ENCODE data around the gene BRSK1. TPM values are rescaled to one million over a fixed set of nuclear protein-coding genes. Genes with fewer than 3 reads are reported as not detected.

The BRSK1 gene
- total RNA-seq, 1 donor from 2014 or later, result 43.4 TPM

DNA sequence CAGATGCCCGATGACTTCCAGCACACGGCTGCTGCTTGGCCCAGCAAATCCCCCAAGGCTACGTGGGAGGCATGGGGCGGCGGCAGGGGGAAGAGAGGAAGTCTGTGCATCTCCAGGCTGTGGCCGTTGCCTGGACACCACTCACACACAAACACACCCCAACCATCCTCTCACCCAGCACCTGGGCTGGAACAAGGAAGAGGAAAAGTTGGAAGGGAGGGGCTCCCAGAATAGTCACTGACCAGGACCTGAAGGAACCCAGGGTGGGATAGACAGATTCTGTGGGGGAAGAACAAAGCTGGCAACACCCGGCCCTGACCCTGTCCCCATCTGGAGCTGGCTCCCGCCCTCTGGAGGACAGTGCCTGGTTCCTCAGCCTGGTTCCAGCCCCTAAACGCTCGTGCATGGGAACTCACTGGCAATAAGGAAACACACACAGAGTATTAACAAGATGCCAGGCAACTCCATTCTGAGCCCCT is 36.1 kb upstream of the BRSK1 start:
- Mint-ChIP-seq H3K27ac (no peak overlapping the region), H3K27me3 (ENCODE audit: low read depth) (no peaks in the 10 kb centered on the region), H3K4me1 (peaks cover 4% of the 10 kb centered on the region), H3K36me3 (peaks cover 2% of the 10 kb centered on the region), H3K9me3 (no peaks in the 10 kb centered on the region), H3K4me3 (no peak overlapping the region)
- TF ChIP-seq, protein P1, sequence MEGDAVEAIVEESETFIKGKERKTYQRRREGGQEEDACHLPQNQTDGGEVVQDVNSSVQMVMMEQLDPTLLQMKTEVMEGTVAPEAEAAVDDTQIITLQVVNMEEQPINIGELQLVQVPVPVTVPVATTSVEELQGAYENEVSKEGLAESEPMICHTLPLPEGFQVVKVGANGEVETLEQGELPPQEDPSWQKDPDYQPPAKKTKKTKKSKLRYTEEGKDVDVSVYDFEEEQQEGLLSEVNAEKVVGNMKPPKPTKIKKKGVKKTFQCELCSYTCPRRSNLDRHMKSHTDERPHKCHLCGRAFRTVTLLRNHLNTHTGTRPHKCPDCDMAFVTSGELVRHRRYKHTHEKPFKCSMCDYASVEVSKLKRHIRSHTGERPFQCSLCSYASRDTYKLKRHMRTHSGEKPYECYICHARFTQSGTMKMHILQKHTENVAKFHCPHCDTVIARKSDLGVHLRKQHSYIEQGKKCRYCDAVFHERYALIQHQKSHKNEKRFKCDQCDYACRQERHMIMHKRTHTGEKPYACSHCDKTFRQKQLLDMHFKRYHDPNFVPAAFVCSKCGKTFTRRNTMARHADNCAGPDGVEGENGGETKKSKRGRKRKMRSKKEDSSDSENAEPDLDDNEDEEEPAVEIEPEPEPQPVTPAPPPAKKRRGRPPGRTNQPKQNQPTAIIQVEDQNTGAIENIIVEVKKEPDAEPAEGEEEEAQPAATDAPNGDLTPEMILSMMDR (IDR thresholded peaks at IDR 0.05; ENCODE audit: unreplicated experiment), result no peak
- no peak for DNase-seq (ENCODE audit: low spot score in 2 of 2, unreplicated experiment in 2 of 2)

DNA sequence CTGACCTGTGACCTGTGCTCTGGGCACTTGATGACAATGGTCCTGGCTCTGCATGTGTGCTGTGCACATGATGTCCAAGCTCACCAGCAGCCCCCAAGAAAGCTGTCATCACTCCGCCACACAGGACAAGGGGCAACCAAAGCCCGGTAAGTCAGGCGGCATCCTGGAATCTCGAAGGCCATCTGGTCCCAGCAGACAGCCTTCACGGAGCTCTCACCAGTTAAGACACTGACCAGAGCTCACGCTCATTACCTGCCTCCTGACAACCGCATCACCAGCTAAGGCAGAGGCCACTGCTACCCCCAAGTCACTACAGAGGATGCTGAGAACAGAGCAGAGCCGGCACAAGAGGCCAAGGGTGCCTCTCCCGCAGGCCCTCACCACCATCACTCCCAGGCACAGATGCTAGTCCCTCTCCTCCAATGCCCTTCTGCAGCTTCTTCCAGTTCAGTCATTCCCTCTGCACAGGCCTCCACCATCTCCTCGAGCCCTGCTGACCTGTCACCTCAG is 35.6 kb upstream of the BRSK1 start:
- Mint-ChIP-seq H3K36me3 (no peaks in the 10 kb centered on the region), H3K27me3 (ENCODE audit: low read depth) (no peaks in the 10 kb centered on the region), H3K9me3 (no peaks in the 10 kb centered on the region), H3K4me1 (peaks cover 4% of the 10 kb centered on the region), H3K4me3 (no peak overlapping the region), H3K27ac (no peak overlapping the region)
- DNase-seq (ENCODE audit: low spot score in 2 of 2, unreplicated experiment in 2 of 2), result no peak
- TF ChIP-seq, protein P1 (IDR thresholded peaks at IDR 0.05; ENCODE audit: unreplicated experiment), result no peak

- Mint-ChIP-seq H3K4me1 (peaks cover 4% of the 10 kb centered on the region), H3K36me3 (no peaks in the 10 kb centered on the region), H3K9me3 (no peaks in the 10 kb centered on the region), H3K27me3 (ENCODE audit: low read depth) (no peaks in the 10 kb centered on the region), H3K4me3 (no peak overlapping the region), H3K27ac (no peak overlapping the region)
- TF ChIP-seq, protein P1 (IDR thresholded peaks at IDR 0.05; ENCODE audit: unreplicated experiment), result no peak
- no peak for DNase-seq (ENCODE audit: low spot score in 2 of 2, unreplicated experiment in 2 of 2)
Observed at GRCh38 chr19:55248704-55249103, 35.1 kb upstream of the BRSK1 start.

GRCh38 chr19:55249841-55250240 is 34.0 kb upstream of the BRSK1 start:
- TF ChIP-seq, protein P1 (IDR thresholded peaks at IDR 0.05; ENCODE audit: unreplicated experiment), result no peak
- Mint-ChIP-seq H3K27me3 (ENCODE audit: low read depth) (no peaks in the 10 kb centered on the region), H3K36me3 (no peaks in the 10 kb centered on the region), H3K9me3 (no peaks in the 10 kb centered on the region), H3K27ac (no peak overlapping the region), H3K4me3 (no peak overlapping the region), H3K4me1 (peaks cover 6% of the 10 kb centered on the region)
- no peak for DNase-seq (ENCODE audit: low spot score in 2 of 2, unreplicated experiment in 2 of 2)

- TF ChIP-seq, protein P1 (IDR thresholded peaks at IDR 0.05; ENCODE audit: unreplicated experiment), result no peak
- no peak overlapping the region for H3K27ac Mint-ChIP-seq
- no peak for DNase-seq (ENCODE audit: low spot score in 2 of 2, unreplicated experiment in 2 of 2)
- H3K4me3 Mint-ChIP-seq, result no peak overlapping the region
- peaks cover 8% of the 10 kb centered on the region for H3K4me1 Mint-ChIP-seq
- H3K9me3 Mint-ChIP-seq, result no peaks in the 10 kb centered on the region
- H3K27me3 Mint-ChIP-seq (ENCODE audit: low read depth), result no peaks in the 10 kb centered on the region
- H3K36me3 Mint-ChIP-seq, result no peaks in the 10 kb centered on the region
Observed at GRCh38 chr19:55250262-55251036, 33.3 kb upstream of the BRSK1 start.

Measured in mesothelial cell of epicardium (in vitro differentiated cells).